ENCODE data around the gene NBEAL2.

DNA sequence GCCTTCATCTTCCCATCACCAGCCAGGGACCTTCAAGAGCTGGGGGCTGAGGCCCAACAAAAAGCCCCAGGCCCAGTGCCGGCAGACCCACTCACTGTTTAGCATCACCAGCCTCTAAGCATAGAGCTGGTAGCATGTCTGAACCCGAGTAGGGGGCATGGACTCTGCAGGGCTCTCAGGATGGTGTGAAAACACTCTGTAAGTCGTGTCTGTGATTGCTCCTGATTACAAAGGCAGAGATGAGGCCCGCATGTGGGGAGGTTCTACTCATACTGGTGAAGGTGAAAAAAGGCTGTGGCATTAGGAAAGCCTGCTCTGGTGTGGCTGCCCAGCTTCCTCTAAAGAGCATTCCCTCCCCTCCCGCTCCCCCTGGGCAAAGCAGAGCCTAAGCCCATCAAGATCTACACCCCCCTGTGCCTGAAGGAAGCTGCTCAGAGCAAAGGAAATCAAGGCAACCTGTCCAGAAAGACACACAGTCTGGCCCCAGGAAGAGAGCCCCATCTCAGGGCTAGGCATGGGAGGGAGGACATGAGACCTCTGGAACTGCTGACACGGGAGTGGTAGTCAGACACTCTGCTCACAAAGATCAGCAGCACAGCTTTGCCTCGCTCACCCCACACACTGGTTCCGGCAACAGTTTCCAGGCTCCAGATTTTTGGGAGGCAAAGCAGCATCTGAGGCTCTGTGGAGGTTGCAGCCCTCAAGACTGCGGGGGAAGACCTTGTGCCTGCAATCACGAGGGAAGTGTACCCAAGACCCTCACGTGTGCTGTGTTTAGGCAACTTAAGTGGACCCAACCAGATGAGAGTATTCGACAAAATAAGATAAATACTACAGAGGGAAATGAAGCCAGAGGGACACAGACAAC lies 39.7 kb upstream of the NBEAL2 start:
- TF ChIP-seq, protein P1, sequence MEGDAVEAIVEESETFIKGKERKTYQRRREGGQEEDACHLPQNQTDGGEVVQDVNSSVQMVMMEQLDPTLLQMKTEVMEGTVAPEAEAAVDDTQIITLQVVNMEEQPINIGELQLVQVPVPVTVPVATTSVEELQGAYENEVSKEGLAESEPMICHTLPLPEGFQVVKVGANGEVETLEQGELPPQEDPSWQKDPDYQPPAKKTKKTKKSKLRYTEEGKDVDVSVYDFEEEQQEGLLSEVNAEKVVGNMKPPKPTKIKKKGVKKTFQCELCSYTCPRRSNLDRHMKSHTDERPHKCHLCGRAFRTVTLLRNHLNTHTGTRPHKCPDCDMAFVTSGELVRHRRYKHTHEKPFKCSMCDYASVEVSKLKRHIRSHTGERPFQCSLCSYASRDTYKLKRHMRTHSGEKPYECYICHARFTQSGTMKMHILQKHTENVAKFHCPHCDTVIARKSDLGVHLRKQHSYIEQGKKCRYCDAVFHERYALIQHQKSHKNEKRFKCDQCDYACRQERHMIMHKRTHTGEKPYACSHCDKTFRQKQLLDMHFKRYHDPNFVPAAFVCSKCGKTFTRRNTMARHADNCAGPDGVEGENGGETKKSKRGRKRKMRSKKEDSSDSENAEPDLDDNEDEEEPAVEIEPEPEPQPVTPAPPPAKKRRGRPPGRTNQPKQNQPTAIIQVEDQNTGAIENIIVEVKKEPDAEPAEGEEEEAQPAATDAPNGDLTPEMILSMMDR (IDR thresholded peaks at IDR 0.05) = no peak
- no peak for TF ChIP-seq POLR2A (IDR thresholded peaks at IDR 0.05)
